Activated CD4-positive, alpha-beta T cell treated with anti-CD3 and anti-CD28 coated beads for 48 hours (primary cell): ENCODE results near the gene PSENEN.
A peak's percentile ranks its signal among the peaks of the same experiment; 100 is the strongest.

Experiments used
- DNase-seq: peaks from one replicate; pipeline ENCODE4 v3.0.0-alpha.2; 2020

The PSENEN gene

GRCh38 chr19:35745328-35746086 lies at the start of gene PSENEN, which contains the start of gene U2AF1L4:
TSS of gene PSENEN (plus strand) at chr19:35745651. CDS start at chr19:35745931, 280 bp downstream.
TSS of gene U2AF1L4 (minus strand) at chr19:35745418. CDS start at chr19:35745391, 27 bp downstream.
- peak; percentile 96 for DNase-seq

- no peak for DNase-seq
These were observed 49.5 kb upstream of the PSENEN start for GRCh38 chr19:35695895-35696422.

GRCh38 chr19:35696835-35697234 lies 48.6 kb upstream of the PSENEN start:
- peak; percentile 49 for DNase-seq

- peak; percentile 96 for DNase-seq
These were observed 43.0 kb upstream of the PSENEN start for GRCh38 chr19:35702223-35703012.

GRCh38 chr19:35703343-35703742 lies 42.1 kb upstream of the PSENEN start:
- DNase-seq = no peak

GRCh38 chr19:35704218-35704617 lies 41.2 kb upstream of the PSENEN start, which contains the start of gene ZBTB32:
TSS of gene ZBTB32 (plus strand) at chr19:35704558. CDS start at chr19:35714627, 10,069 bp downstream.
- DNase-seq = peak; percentile 58

GRCh38 chr19:35708391-35708790 lies 37.1 kb upstream of the PSENEN start:
- DNase-seq = no peak

GRCh38 chr19:35710784-35711723 lies 34.4 kb upstream of the PSENEN start:
- peak; percentile 81 for DNase-seq

- peak; percentile 92 for DNase-seq
These were observed 32.6 kb upstream of the PSENEN start for GRCh38 chr19:35712567-35713505.

GRCh38 chr19:35713506-35713850 lies 32.0 kb upstream of the PSENEN start:
- no peak for DNase-seq

GRCh38 chr19:35713904-35714495 lies 31.5 kb upstream of the PSENEN start:
- DNase-seq = no peak

- DNase-seq = peak; percentile 65
These were observed 30.7 kb upstream of the PSENEN start for GRCh38 chr19:35714601-35715354.

GRCh38 chr19:35715355-35715809 lies 30.1 kb upstream of the PSENEN start:
- DNase-seq = no peak

GRCh38 chr19:35715981-35716800 lies 29.3 kb upstream of the PSENEN start:
- DNase-seq = no peak

GRCh38 chr19:35716801-35717664 lies 28.4 kb upstream of the PSENEN start:
- DNase-seq = peak; percentile 98

GRCh38 chr19:35717665-35718344 lies 27.6 kb upstream of the PSENEN start, which contains the start of gene KMT2B:
TSS of gene KMT2B (plus strand) at chr19:35718003. CDS start at chr19:35718019, 16 bp downstream.
- no peak for DNase-seq

- peak; percentile 77 for DNase-seq
These were observed 27.0 kb upstream of the PSENEN start for GRCh38 chr19:35718345-35719041.
